Peyer's patch (tissue), 4 donors: ENCODE results near the gene PRKRIP1. TPM values are rescaled to one million over a fixed set of nuclear protein-coding genes. Genes with fewer than 3 reads are reported as not detected.

Experiments used
- DNase-seq, 3 donors: peaks; one replicate each; pipeline ENCODE4 v3.0.0-alpha.2; 2017 to 2019
- H3K27ac ChIP-seq, 4 donors: fragments of 200-600 bp; sonication (generic); one replicate each; pipeline ENCODE4 v1.5.1; 2016 to 2019
- H3K27me3 ChIP-seq, 2 donors: fragments of 200-600 bp; sonication (generic); one replicate each; pipeline ENCODE4 v1.5.1; 2019
- H3K36me3 ChIP-seq, 3 donors: fragments of 200-600 bp; sonication (generic); one replicate each; pipeline ENCODE4 v1.5.1; 2016 to 2019
- H3K4me1 ChIP-seq, 4 donors: fragments of 200-600 bp; sonication (generic); one replicate each; pipeline ENCODE4 v1.5.1; 2016 to 2019
- H3K4me3 ChIP-seq, 4 donors: fragments of 200-600 bp; sonication (generic); 1 replicate in 3 of 4; 2 replicates in 1 of 4; pipeline ENCODE4 v1.5.1; 2016 to 2019; ENCODE audit warnings: mild to moderate bottlenecking in 1 of 4
- H3K9me3 ChIP-seq, 4 donors: fragments of 200-600 bp; sonication (generic); one replicate each; pipeline ENCODE4 v1.5.1; 2016 to 2019; ENCODE audit warnings: mild to moderate bottlenecking in 1 of 4
- CTCF ChIP-seq, 6 experiments: fragments of 450-650 bp in 4 of 6; fragments of 200-600 bp in 2 of 6; sonication (generic) in 1 of 6; IDR thresholded peaks; one replicate each; pipeline ENCODE4 v1.5.1; 2017 to 2019; ENCODE audit warnings: antibody characterized with exemption in 6 of 6, mild to moderate bottlenecking in 3 of 6, moderate library complexity in 1 of 6
- POLR2A ChIP-seq, 2 donors: fragments of 450-650 bp; IDR thresholded peaks; one replicate each; pipeline ENCODE4 v1.5.1; 2017; ENCODE audit warnings: antibody characterized with exemption in 2 of 2, mild to moderate bottlenecking in 2 of 2, moderate library complexity in 2 of 2
- total RNA-seq, 4 donors: library from RNA; depleted of rRNA; stranded (reverse); fragments of >200 nt; gene quantifications; one replicate each; pipeline ENCODE4 v1.1.0, GENCODE V29; 2016

Gene PRKRIP1
- total RNA-seq, 4 donors from 2014 or later, result 20.7 to 63.5 (median 38.2) TPM

DNA sequence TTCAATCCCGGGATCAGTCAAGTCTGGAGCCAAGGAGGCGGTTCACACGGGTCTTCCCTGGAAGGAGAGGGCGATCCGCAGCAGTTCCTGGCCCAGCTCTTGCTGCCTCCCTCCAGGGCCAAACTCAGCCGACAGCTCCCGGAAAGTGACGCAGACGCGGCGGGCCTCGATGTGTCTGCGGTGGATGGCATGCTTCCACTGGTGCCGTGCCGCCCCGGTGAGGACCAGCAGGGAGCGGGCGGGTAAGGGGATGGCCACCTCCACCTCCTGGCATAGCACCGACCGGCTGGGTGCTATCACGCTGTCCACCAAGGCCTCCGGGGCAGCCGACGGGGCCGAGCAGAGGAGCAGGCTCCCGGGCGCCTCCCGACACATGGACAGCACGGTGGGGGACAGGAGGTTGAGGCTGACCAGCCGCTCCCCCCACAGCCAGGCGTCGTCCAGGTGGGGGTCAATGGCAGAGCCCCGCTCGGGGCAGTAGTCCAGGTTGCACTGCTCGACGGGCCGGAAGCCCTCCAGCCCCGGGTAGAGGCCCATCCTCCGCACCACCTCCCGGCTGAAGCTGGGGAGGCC, 61.3 kb downstream of the PRKRIP1 start:
- Histone ChIP-seq H3K4me3 (no peak overlapping the region), H3K4me1 (no peaks in the 10 kb centered on the region), H3K27ac (no peak overlapping the region), H3K9me3 (no peaks in the 10 kb centered on the region), H3K27me3 (no peaks in the 10 kb centered on the region), H3K36me3 (peaks cover 0 to 30% (median 0%) of the 10 kb centered on the region in 3 donors)
- no peak for DNase-seq
- no peak for TF ChIP-seq CTCF (IDR thresholded peaks at IDR 0.05)
- TF ChIP-seq POLR2A (IDR thresholded peaks at IDR 0.05), result no peak

DNA sequence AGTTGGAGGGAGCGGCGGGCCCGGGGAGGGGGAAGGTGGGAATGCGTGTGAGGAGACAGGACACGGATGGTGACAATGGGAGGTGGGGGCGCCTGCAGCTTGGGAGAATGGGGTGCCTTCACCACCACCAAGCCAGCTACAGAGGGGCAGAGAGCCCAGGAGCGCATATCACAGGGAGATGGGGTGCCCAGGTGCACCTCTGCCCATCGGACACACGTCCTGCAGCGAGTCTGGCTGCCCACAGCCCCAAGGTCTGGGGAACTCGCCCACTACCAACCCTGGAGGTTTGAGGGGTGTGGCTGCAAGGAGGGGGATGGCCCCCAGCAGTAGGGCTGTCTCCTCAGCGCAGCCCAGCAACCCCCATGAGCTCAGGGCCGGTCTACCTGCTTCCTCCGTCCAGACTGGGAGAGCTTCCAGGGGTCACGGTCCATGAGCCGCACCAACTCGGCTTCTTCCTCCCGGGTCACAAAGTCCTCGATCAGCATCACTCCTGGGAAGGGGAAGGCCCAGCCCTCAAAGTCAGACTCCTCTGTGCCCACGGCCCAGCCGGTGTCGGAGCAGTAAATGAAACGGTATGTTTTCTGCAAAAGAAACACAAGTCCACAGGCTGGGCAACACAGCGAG, 63.2 kb downstream of the PRKRIP1 start:
- H3K9me3 ChIP-seq, result no peaks in the 10 kb centered on the region
- no peak for TF ChIP-seq CTCF (IDR thresholded peaks at IDR 0.05)
- no peak for TF ChIP-seq POLR2A (IDR thresholded peaks at IDR 0.05)
- no peak for DNase-seq
- H3K27me3 ChIP-seq, result no peaks in the 10 kb centered on the region
- no peak overlapping the region for H3K4me3 ChIP-seq
- H3K4me1 ChIP-seq, result peaks cover 0 to 6% (median 6%) of the 10 kb centered on the region in 4 donors
- H3K36me3 ChIP-seq, result peaks cover 0 to 30% (median 0%) of the 10 kb centered on the region in 3 donors
- H3K27ac ChIP-seq, result no peak overlapping the region

GRCh38 chr7:102460467-102460866, 64.3 kb downstream of the PRKRIP1 start:
- Histone ChIP-seq H3K27me3 (no peaks in the 10 kb centered on the region), H3K4me3 (no peak overlapping the region), H3K4me1 (peaks cover 0 to 7% (median 6%) of the 10 kb centered on the region in 4 donors), H3K36me3 (peaks cover 0 to 30% (median 0%) of the 10 kb centered on the region in 3 donors), H3K9me3 (no peaks in the 10 kb centered on the region), H3K27ac (no peak overlapping the region)
- TF ChIP-seq CTCF (IDR thresholded peaks at IDR 0.05) (no peak), POLR2A (IDR thresholded peaks at IDR 0.05) (no peak)
- DNase-seq, result no peak

- H3K9me3 ChIP-seq, result no peaks in the 10 kb centered on the region
- H3K36me3 ChIP-seq, result peaks cover 0 to 15% (median 0%) of the 10 kb centered on the region in 3 donors
- H3K4me1 ChIP-seq, result peaks cover 4 to 19% (median 14%) of the 10 kb centered on the region in 4 donors
- H3K27me3 ChIP-seq, result no peaks in the 10 kb centered on the region
- DNase-seq, result no peak
- H3K27ac ChIP-seq, result peak overlapping the region; percentile 47 to 80 (median 70)
- H3K4me3 ChIP-seq, result peak overlapping the region; percentile 70 to 87 (median 76)
- TF ChIP-seq CTCF (IDR thresholded peaks at IDR 0.05), result no peak
- no peak for TF ChIP-seq POLR2A (IDR thresholded peaks at IDR 0.05)
Measured at GRCh38 chr7:102463841-102464576, 67.8 kb downstream of the PRKRIP1 start.

GRCh38 chr7:102464577-102465280, 68.6 kb downstream of the PRKRIP1 start, which contains the start of the genes ALKBH4 and LRWD1:
TSS of gene ALKBH4 (minus strand) at chr7:102464863. CDS start at chr7:102464836, 27 bp downstream.
TSS of gene LRWD1 (plus strand) at chr7:102464984. CDS start at chr7:102465081, 97 bp downstream.
- H3K4me3 ChIP-seq, result peak within 1 kb of the TSS; percentile 70 to 87 (median 76)
- H3K4me1 ChIP-seq, result peaks cover 6 to 21% (median 14%) of the 10 kb centered on the region in 4 donors
- peak; percentile 92 to 98 (median 97) for DNase-seq
- peaks cover 0 to 17% (median 0%) of the 10 kb centered on the region in 3 donors for H3K36me3 ChIP-seq
- H3K9me3 ChIP-seq, result no peaks in the 10 kb centered on the region
- H3K27me3 ChIP-seq, result no peaks in the 10 kb centered on the region
- H3K27ac ChIP-seq, result peak within 1 kb of the TSS; percentile 51 to 80 (median 70)
- TF ChIP-seq CTCF (IDR thresholded peaks at IDR 0.05) (peak; percentile 2 to 42 (median 26)), POLR2A (IDR thresholded peaks at IDR 0.05) (peak; percentile 38 to 75)
